H9 (cell line): ENCODE data around the gene TMEM131. TPM values are rescaled to one million over a fixed set of nuclear protein-coding genes. Genes with fewer than 3 reads are reported as not detected.
"Not testable (repeated sequence)": the region's sequence is repeated elsewhere in the genome, so short reads cannot be mapped to it uniquely, and the experiment has no call there.

Source experiments
- DNase-seq: peaks from one replicate; pipeline ENCODE4 v3.0.0-alpha.2; 2017
- H2AFZ ChIP-seq: one replicate; pipeline ENCODE4 v1.6.1; 2013; ENCODE audit warnings: mild to moderate bottlenecking, low read length, control low read depth, moderate library complexity
- H2AK5ac ChIP-seq: 2 replicates; pipeline ENCODE4 v1.6.1; 2013; ENCODE audit warnings: low read length, control low read depth, mixed read lengths; ENCODE audit not compliant: insufficient read length
- H2BK120ac ChIP-seq: one replicate; pipeline ENCODE4 v1.6.1; 2013; ENCODE audit warnings: low read depth, mild to moderate bottlenecking, low read length, control low read depth, inconsistent platforms; ENCODE audit not compliant: poor library complexity, severe bottlenecking
- H2BK12ac ChIP-seq: 2 replicates; pipeline ENCODE4 v1.6.1; 2013; ENCODE audit warnings: low read length, control low read depth, mixed read lengths, low read depth; ENCODE audit not compliant: insufficient read length
- H2BK15ac ChIP-seq: 2 replicates; pipeline ENCODE4 v1.6.1; 2013; ENCODE audit warnings: low read depth, low read length, control low read depth
- H2BK20ac ChIP-seq: one replicate; pipeline ENCODE4 v1.6.1; 2013; ENCODE audit warnings: low read depth, mild to moderate bottlenecking, low read length, control low read depth, inconsistent platforms; ENCODE audit not compliant: poor library complexity, severe bottlenecking
- H2BK5ac ChIP-seq: 2 replicates; pipeline ENCODE4 v1.6.1; 2013; ENCODE audit warnings: low read length, control low read depth, mixed read lengths; ENCODE audit not compliant: insufficient read length
- H3K14ac ChIP-seq: 2 replicates; pipeline ENCODE4 v1.6.1; 2013; ENCODE audit warnings: low read length, control low read depth; ENCODE audit not compliant: insufficient read depth
- H3K18ac ChIP-seq: 2 replicates; pipeline ENCODE4 v1.6.1; 2013; ENCODE audit warnings: low read depth, mild to moderate bottlenecking, mixed read lengths, low read length, control low read depth; ENCODE audit not compliant: insufficient read length
- H3K23ac ChIP-seq: 2 replicates; pipeline ENCODE4 v1.6.1; 2013; ENCODE audit warnings: low read length, control low read depth, mixed read lengths, low read depth; ENCODE audit not compliant: insufficient read length
- H3K23me2 ChIP-seq: 2 replicates; pipeline ENCODE4 v1.6.1; 2013; ENCODE audit warnings: low read depth, mild to moderate bottlenecking, mixed read lengths, low read length, control low read depth; ENCODE audit not compliant: insufficient read length, poor library complexity, severe bottlenecking
- H3K27ac ChIP-seq: 2 replicates; pipeline ENCODE4 v1.5.1; 2013; ENCODE audit warnings: low read length, control low read depth, mixed read lengths, low read depth; ENCODE audit not compliant: insufficient read length
- H3K27me3 ChIP-seq: 2 replicates; pipeline ENCODE4 v1.6.1; 2013; ENCODE audit warnings: low read length, control low read depth, inconsistent platforms; ENCODE audit not compliant: insufficient read depth
- H3K4ac ChIP-seq: 2 replicates; pipeline ENCODE4 v1.6.1; 2013; ENCODE audit warnings: low read depth, mild to moderate bottlenecking, control low read depth, inconsistent platforms, low read length, moderate library complexity
- H3K4me1 ChIP-seq: 2 replicates; pipeline ENCODE4 v1.6.1; 2013; ENCODE audit warnings: low read length, control low read depth, inconsistent platforms; ENCODE audit not compliant: insufficient read depth
- H3K4me2 ChIP-seq: 2 replicates; pipeline ENCODE4 v1.6.1; 2013; ENCODE audit warnings: low read length, control low read depth, mixed read lengths; ENCODE audit not compliant: insufficient read length, insufficient read depth
- H3K56ac ChIP-seq: 2 replicates; pipeline ENCODE4 v1.6.1; 2013; ENCODE audit warnings: low read depth, mild to moderate bottlenecking, mixed read lengths, low read length, control low read depth; ENCODE audit not compliant: insufficient read length
- H3K79me1 ChIP-seq: 2 replicates; pipeline ENCODE4 v1.6.1; 2013; ENCODE audit warnings: low read depth, mild to moderate bottlenecking, moderate library complexity, low read length, control low read depth, inconsistent platforms; ENCODE audit not compliant: insufficient read depth, poor library complexity, severe bottlenecking
- H3K79me2 ChIP-seq: 2 replicates; pipeline ENCODE4 v1.6.1; 2013; ENCODE audit warnings: low read length, control low read depth, inconsistent platforms; ENCODE audit not compliant: insufficient read depth
- H3K9ac ChIP-seq: 2 replicates; pipeline ENCODE4 v1.6.1; 2013; ENCODE audit warnings: low read length, control low read depth, mixed read lengths; ENCODE audit not compliant: insufficient read length; ENCODE audit errors: extremely low read depth
- H3K9me3 ChIP-seq: one replicate; pipeline ENCODE4 v1.6.1; 2013; ENCODE audit warnings: low read depth, low read length, inconsistent platforms; ENCODE audit not compliant: control insufficient read depth
- H3T11ph ChIP-seq: one replicate; pipeline ENCODE4 v1.6.1; 2013; ENCODE audit warnings: mild to moderate bottlenecking, low read length, control low read depth, inconsistent platforms
- H4K20me1 ChIP-seq: one replicate; pipeline ENCODE4 v1.6.1; 2013; ENCODE audit not compliant: control insufficient read depth, insufficient read length, insufficient read depth
- H4K5ac ChIP-seq: 2 replicates; pipeline ENCODE4 v1.6.1; 2013; ENCODE audit warnings: low read depth, mild to moderate bottlenecking, mixed read lengths, low read length, control low read depth; ENCODE audit not compliant: insufficient read length
- H4K8ac ChIP-seq: replicated peaks from 2 replicates; pipeline ENCODE4 v1.6.1; 2013; ENCODE audit warnings: low read length, control low read depth, mixed read lengths, low read depth; ENCODE audit not compliant: insufficient read length
- H4K91ac ChIP-seq: 2 replicates; pipeline ENCODE4 v1.6.1; 2013; ENCODE audit warnings: low read depth, mild to moderate bottlenecking, moderate library complexity, mixed read lengths, low read length, control low read depth; ENCODE audit not compliant: insufficient read length
- H3K27ac Mint-ChIP-seq, 3 experiments: 2 replicates in 2 of 3; 3 replicates in 1 of 3; pipeline ENCODE4 v1.8.0; 2020 to 2021; ENCODE audit warnings: mixed read lengths in 3 of 3, mild to moderate bottlenecking in 1 of 3, moderate library complexity in 1 of 3
- H3K27me3 Mint-ChIP-seq: 2 replicates; pipeline ENCODE4 v1.8.0; 2021; ENCODE audit warnings: low read depth, mild to moderate bottlenecking, moderate library complexity, mixed read lengths
- H3K36me3 Mint-ChIP-seq, 3 experiments: 2 replicates in 2 of 3; 3 replicates in 1 of 3; pipeline ENCODE4 v1.8.0; 2020 to 2021; ENCODE audit warnings: low read depth in 3 of 3, mixed read lengths in 3 of 3; ENCODE audit not compliant: insufficient read depth in 1 of 3
- H3K4me1 Mint-ChIP-seq, 2 experiments: 2 replicates each; pipeline ENCODE4 v1.8.0; 2020; ENCODE audit warnings: mixed read lengths in 2 of 2
- H3K4me3 Mint-ChIP-seq, 2 experiments: 2 replicates in 1 of 2; 3 replicates in 1 of 2; pipeline ENCODE4 v1.8.0; 2020 to 2021; ENCODE audit warnings: mild to moderate bottlenecking in 2 of 2, mixed read lengths in 2 of 2, moderate library complexity in 1 of 2
- H3K9me3 Mint-ChIP-seq, 2 experiments: 2 replicates in 1 of 2; 3 replicates in 1 of 2; pipeline ENCODE4 v1.8.0; 2020; ENCODE audit warnings: mild to moderate bottlenecking in 2 of 2, mixed read lengths in 2 of 2, moderate library complexity in 1 of 2
- CTCF ChIP-seq: fragments of 200-600 bp; sonication (generic); conservative IDR thresholded peaks from 3 replicates; pipeline ENCODE4 v1.8.0; 2021; ENCODE audit warnings: antibody characterized with exemption, mild to moderate bottlenecking
- WGBS: extraction: QIAGEN DNeasy Blood & Tissue Kit; methylation state at CpG from one replicate; pipeline ENCODE4 v1.1.7; 2013; ENCODE audit warnings: missing lambda C conversion rate, low lambda C conversion rate, mixed read lengths; ENCODE audit not compliant: insufficient read length; ENCODE audit errors: extremely low coverage; 5-methylcytosine and 5-hydroxymethylcytosine counted together
- total RNA-seq: library from RNA; stranded (reverse); gene quantifications from 2 replicates; pipeline ENCODE4 v1.2.1, GENCODE V29; 2021

TMEM131 gene
- total RNA-seq, 1 experiment from 2014 or later: 20.9 TPM

GRCh38 chr2:97900806-97901205 is 94.9 kb downstream of the TMEM131 start:
- no peaks in the 10 kb centered on the region for H4K20me1 ChIP-seq
- DNase-seq: no peak

GRCh38 chr2:97893042-97893441 is 102.7 kb downstream of the TMEM131 start:
- not testable (repeated sequence) for H3K56ac ChIP-seq, H4K91ac ChIP-seq, H3K4me1 ChIP-seq, H2BK12ac ChIP-seq, H3K27me3 ChIP-seq, H4K5ac ChIP-seq, H3K27me3 Mint-ChIP-seq, H3K4ac ChIP-seq, H2BK15ac ChIP-seq, H4K8ac ChIP-seq, H2BK120ac ChIP-seq, H2BK20ac ChIP-seq, H3K9ac ChIP-seq, H3K79me2 ChIP-seq, H3K27ac Mint-ChIP-seq, H4K20me1 ChIP-seq, H3K14ac ChIP-seq, H2BK5ac ChIP-seq, H2AFZ ChIP-seq, H3K18ac ChIP-seq, H3K9me3 ChIP-seq, H3K79me1 ChIP-seq, H3T11ph ChIP-seq, H3K4me3 Mint-ChIP-seq, H3K4me2 ChIP-seq, H2AK5ac ChIP-seq, DNase-seq, H3K27ac ChIP-seq, H3K23ac ChIP-seq, H3K23me2 ChIP-seq, H3K9me3 Mint-ChIP-seq
- Mint-ChIP-seq H3K36me3 (peaks cover 7 to 12% (median 7%) of the 10 kb centered on the region in 3 experiments; a peak in 6 of 7 replicates), H3K4me1 (peaks cover 18% of the 10 kb centered on the region in 2 experiments)
- WGBS: no CpG with 5 or more reads among the region's 4 CpGs

More at GRCh38 chr2:97900806-97901205, 94.9 kb downstream of the TMEM131 start:
- H3K27me3 Mint-ChIP-seq: no peaks in the 10 kb centered on the region
- Histone ChIP-seq H4K8ac (no peak overlapping the region), H3K23me2 (no peaks in the 10 kb centered on the region), H3K27me3 (no peaks in the 10 kb centered on the region), H3K79me1 (no peaks in the 10 kb centered on the region), H3K79me2 (no peaks in the 10 kb centered on the region), H3K18ac (no peak overlapping the region), H2BK20ac (no peak overlapping the region), H3K4ac (no peak overlapping the region), H3T11ph (no peak overlapping the region), H2BK5ac (no peak overlapping the region), H3K9me3 (no peaks in the 10 kb centered on the region), H3K4me2 (no peak overlapping the region), H2BK120ac (no peak overlapping the region), H3K9ac (no peak overlapping the region), H4K91ac (no peak overlapping the region), H3K56ac (no peak overlapping the region), H2BK12ac (no peak overlapping the region), H3K23ac (no peak overlapping the region), H3K4me1 (no peaks in the 10 kb centered on the region), H2AK5ac (no peak overlapping the region), H2AFZ (no peak overlapping the region), H4K5ac (no peak overlapping the region), H3K27ac (no peak overlapping the region), H3K14ac (no peak overlapping the region), H2BK15ac (no peak overlapping the region)
- H3K27ac Mint-ChIP-seq: no peak overlapping the region
- peaks cover 0 to 3% of the 10 kb centered on the region in 2 experiments; a peak in 1 of 5 replicates for H3K9me3 Mint-ChIP-seq
- H3K36me3 Mint-ChIP-seq: peaks cover 4 to 12% (median 6%) of the 10 kb centered on the region in 3 experiments; a peak in 6 of 7 replicates
- WGBS: no CpG with 5 or more reads among the region's 2 CpGs
- peaks cover 2 to 3% of the 10 kb centered on the region in 2 experiments; a peak in 1 of 4 replicates for H3K4me1 Mint-ChIP-seq
- TF ChIP-seq CTCF: no peak
- H3K4me3 Mint-ChIP-seq: no peak overlapping the region
